Measurements from ENCODE around the gene MTHFSD. TPM values are rescaled to one million over a fixed set of nuclear protein-coding genes. Genes with fewer than 3 reads are reported as not detected.

The MTHFSD gene
- total RNA-seq, 1 experiment from 2014 or later: 30.7 TPM

GRCh38 chr16:86545481-86545880 lies 9.6 kb downstream of the MTHFSD start:
- ChIA-PET CTCF (interaction anchor here (0.7 kb wide), 2 partner anchors 552 to 830 kb away, joined by 3 to 4 read pairs; no protein-coding TSS in a partner anchor), POLR2A (no interaction called here)
- H3K4me3 Mint-ChIP-seq (ENCODE audit: unreplicated experiment): no peak overlapping the region
- peaks cover 43% of the 10 kb centered on the region for H3K36me3 Mint-ChIP-seq (ENCODE audit: insufficient read depth, unreplicated experiment)
- intact Hi-C loops (cut with micrococcal nuclease): no loop called here
- no peaks in the 10 kb centered on the region for H3K27me3 Mint-ChIP-seq (ENCODE audit: insufficient read depth, unreplicated experiment)
- no peak for TF ChIP-seq CTCF (IDR thresholded peaks at IDR 0.05; ENCODE audit: unreplicated experiment)
- H3K4me1 Mint-ChIP-seq (ENCODE audit: insufficient read depth, unreplicated experiment): no peaks in the 10 kb centered on the region
- H3K9me3 Mint-ChIP-seq (ENCODE audit: unreplicated experiment): no peaks in the 10 kb centered on the region
- BruUV-seq (replicated peaks): no TSS peak
- DNase-seq (ENCODE audit: unreplicated experiment): no peak
- H3K27ac Mint-ChIP-seq (ENCODE audit: low read depth, unreplicated experiment): no peak overlapping the region

GRCh38 chr16:86542756-86543750 lies 12.0 kb downstream of the MTHFSD start:
- no peak for TF ChIP-seq CTCF (IDR thresholded peaks at IDR 0.05; ENCODE audit: unreplicated experiment)
- ChIA-PET CTCF (interaction anchor here (0.6 kb wide), 3 partner anchors 13 to 602 kb away, joined by 3 to 4 read pairs (median 4); no protein-coding TSS in a partner anchor), POLR2A (interaction anchor here (0.6 to 0.9 kb wide), 2 partner anchors 11 to 407 kb away, joined by 3 read pairs; no protein-coding TSS in a partner anchor)
- Mint-ChIP-seq H3K36me3 (ENCODE audit: insufficient read depth, unreplicated experiment) (peaks cover 56% of the 10 kb centered on the region), H3K4me1 (ENCODE audit: insufficient read depth, unreplicated experiment) (no peaks in the 10 kb centered on the region), H3K27ac (ENCODE audit: low read depth, unreplicated experiment) (no peak overlapping the region), H3K4me3 (ENCODE audit: unreplicated experiment) (no peak overlapping the region), H3K9me3 (ENCODE audit: unreplicated experiment) (no peaks in the 10 kb centered on the region), H3K27me3 (ENCODE audit: insufficient read depth, unreplicated experiment) (no peaks in the 10 kb centered on the region)
- no TSS peak for BruUV-seq (replicated peaks)
- intact Hi-C loops (cut with micrococcal nuclease): no loop called here
- no peak for DNase-seq (ENCODE audit: unreplicated experiment)

- ChIA-PET CTCF (interaction anchor here (0.6 kb wide), 1 partner anchor 346 kb away, joined by 3 read pairs; no protein-coding TSS in a partner anchor), POLR2A (no interaction called here)
- no peaks in the 10 kb centered on the region for H3K4me1 Mint-ChIP-seq (ENCODE audit: insufficient read depth, unreplicated experiment)
- BruUV-seq (replicated peaks): no TSS peak
- no peak overlapping the region for H3K4me3 Mint-ChIP-seq (ENCODE audit: unreplicated experiment)
- H3K27ac Mint-ChIP-seq (ENCODE audit: low read depth, unreplicated experiment): no peak overlapping the region
- peaks cover 56% of the 10 kb centered on the region for H3K36me3 Mint-ChIP-seq (ENCODE audit: insufficient read depth, unreplicated experiment)
- no peaks in the 10 kb centered on the region for H3K27me3 Mint-ChIP-seq (ENCODE audit: insufficient read depth, unreplicated experiment)
- H3K9me3 Mint-ChIP-seq (ENCODE audit: unreplicated experiment): no peaks in the 10 kb centered on the region
- intact Hi-C loops (cut with micrococcal nuclease): no loop called here
- DNase-seq (ENCODE audit: unreplicated experiment): no peak
- TF ChIP-seq CTCF (IDR thresholded peaks at IDR 0.05; ENCODE audit: unreplicated experiment): no peak
Observed at GRCh38 chr16:86541560-86541959, 13.5 kb downstream of the MTHFSD start.

- intact Hi-C loops (cut with micrococcal nuclease): no loop called here
- no TSS peak for BruUV-seq (replicated peaks)
- Mint-ChIP-seq H3K27me3 (ENCODE audit: insufficient read depth, unreplicated experiment) (no peaks in the 10 kb centered on the region), H3K4me1 (ENCODE audit: insufficient read depth, unreplicated experiment) (no peaks in the 10 kb centered on the region), H3K27ac (ENCODE audit: low read depth, unreplicated experiment) (no peak overlapping the region), H3K36me3 (ENCODE audit: insufficient read depth, unreplicated experiment) (peaks cover 51% of the 10 kb centered on the region), H3K4me3 (ENCODE audit: unreplicated experiment) (no peak overlapping the region), H3K9me3 (ENCODE audit: unreplicated experiment) (no peaks in the 10 kb centered on the region)
- ChIA-PET POLR2A (no interaction called here), CTCF (no interaction called here)
- no peak for DNase-seq (ENCODE audit: unreplicated experiment)
- no peak for TF ChIP-seq CTCF (IDR thresholded peaks at IDR 0.05; ENCODE audit: unreplicated experiment)
Observed at GRCh38 chr16:86540894-86541293, 14.1 kb downstream of the MTHFSD start.
